UCSD-AML1 (cell line): ENCODE data around the gene SKAP2.
A peak's percentile ranks its signal among the peaks of the same experiment; 100 is the strongest.
"Not testable (repeated sequence)": the region's sequence is repeated elsewhere in the genome, so short reads cannot be mapped to it uniquely, and the experiment has no call there.

Experiments
- DNase-seq: peaks from one replicate; lab custom pipeline; 2025; ENCODE audit not compliant: unreplicated experiment; lab: John Stamatoyannopoulos, UW

SKAP2 gene

GRCh38 chr7:26857506-26858240, 6.7 kb downstream of the SKAP2 start:
- peak; percentile 32 for DNase-seq

GRCh38 chr7:26857170-26857505, 7.3 kb downstream of the SKAP2 start:
- no peak for DNase-seq

DNA sequence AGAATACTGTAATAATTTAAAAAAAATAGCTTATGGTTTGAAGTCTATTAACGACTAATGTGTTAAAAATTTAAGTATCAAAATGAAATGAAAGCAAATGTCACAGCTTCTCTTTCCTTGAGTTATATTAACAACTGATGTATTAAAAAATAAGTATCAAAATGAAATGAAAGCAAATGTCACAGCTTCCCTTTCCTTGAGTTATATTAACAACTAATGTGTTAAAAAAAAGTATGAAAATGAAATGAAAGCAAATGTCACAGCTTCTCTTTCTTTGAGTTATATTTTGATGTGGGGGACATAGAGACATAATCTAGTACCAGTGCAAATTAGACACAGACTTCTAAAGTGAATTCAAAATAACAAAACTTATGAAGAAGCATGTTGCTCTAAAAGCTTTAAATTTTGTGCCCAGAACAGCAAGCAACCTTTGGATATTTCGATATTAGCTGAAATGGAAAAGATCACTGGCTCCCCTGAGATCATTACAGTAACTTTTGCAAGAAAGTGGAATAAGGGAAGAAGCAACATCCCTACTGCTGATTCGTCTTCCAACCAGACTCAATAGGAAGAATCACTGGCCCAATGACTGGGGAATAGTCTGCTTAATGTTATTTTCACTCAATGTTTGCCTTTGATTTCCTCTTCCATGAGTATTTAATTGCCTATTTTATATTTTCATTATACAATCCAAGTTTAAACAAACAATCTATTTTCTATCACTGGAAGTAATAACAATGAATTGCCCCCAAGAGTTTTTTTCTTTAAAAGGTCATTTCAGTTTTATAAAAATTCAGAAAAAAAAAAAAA, 8.0 kb downstream of the SKAP2 start:
- no peak for DNase-seq

GRCh38 chr7:26854876-26855855, 9.2 kb downstream of the SKAP2 start:
- DNase-seq, result no peak

DNA sequence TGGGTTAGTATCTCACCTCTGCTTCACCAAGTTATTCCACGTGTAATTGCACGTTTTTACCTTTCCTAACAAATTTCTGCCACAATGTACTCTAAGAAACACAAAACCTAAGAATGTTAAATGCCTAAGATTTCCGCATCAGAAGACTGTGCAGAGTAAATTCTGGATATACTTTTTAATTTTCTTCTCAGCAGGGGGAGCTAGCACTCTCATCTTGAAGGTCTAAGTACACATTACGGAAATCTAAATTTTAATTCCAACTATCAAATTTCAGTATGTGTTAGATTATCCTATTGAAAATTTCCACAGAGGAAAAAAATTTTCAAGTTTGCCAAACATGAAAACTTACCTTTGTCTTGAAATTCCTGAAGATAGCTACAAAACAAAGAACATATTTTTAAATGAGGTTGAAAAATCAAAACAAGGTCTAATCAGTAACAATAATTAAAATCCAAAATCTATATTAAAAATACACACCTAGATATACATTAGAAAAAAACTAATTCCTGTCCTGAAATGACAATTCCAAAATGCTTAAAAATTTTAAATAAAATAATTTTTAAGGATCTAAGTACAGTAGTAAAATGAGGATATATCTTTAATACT, 10.5 kb downstream of the SKAP2 start:
- no peak for DNase-seq

- DNase-seq, result no peak
Measured at GRCh38 chr7:26850193-26850651, 14.2 kb downstream of the SKAP2 start.

DNA sequence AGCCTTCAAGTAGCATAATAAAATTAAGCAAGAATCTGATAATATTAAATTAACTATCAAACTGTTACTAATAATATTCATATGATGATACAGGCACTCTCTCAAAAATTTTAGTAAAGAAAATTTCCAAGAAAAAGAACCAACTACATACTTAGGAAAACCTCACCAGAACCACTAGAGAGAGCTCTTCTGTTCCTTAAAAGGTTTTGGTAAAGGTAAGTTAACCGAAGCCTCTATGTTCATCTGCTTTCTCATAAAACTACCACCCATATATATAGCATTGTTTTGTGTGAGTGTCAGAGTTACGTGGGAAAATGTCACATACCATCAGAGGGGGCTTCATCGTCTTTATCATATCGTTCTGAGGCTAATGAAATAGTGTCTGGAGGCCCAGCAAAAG, 20.7 kb downstream of the SKAP2 start:
- DNase-seq, result no peak

DNA sequence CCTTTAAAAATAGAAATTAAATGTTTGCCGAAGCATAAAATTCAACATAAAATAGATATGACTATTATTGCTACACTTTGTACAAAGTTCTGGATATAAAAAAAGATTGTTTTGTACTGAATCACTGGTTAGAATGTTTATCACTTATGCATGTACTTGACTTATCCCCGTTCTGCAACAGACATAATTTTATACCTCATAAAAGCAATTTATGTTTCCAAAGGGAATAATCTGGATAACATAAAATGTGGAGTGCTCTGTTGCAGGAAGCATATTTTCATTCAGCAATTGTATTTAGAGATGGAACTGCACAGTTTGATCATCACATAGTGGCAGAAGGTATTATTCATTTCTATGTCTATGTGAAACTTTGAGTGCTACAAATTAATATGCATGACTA, 21.5 kb downstream of the SKAP2 start:
- DNase-seq, result no peak

DNA sequence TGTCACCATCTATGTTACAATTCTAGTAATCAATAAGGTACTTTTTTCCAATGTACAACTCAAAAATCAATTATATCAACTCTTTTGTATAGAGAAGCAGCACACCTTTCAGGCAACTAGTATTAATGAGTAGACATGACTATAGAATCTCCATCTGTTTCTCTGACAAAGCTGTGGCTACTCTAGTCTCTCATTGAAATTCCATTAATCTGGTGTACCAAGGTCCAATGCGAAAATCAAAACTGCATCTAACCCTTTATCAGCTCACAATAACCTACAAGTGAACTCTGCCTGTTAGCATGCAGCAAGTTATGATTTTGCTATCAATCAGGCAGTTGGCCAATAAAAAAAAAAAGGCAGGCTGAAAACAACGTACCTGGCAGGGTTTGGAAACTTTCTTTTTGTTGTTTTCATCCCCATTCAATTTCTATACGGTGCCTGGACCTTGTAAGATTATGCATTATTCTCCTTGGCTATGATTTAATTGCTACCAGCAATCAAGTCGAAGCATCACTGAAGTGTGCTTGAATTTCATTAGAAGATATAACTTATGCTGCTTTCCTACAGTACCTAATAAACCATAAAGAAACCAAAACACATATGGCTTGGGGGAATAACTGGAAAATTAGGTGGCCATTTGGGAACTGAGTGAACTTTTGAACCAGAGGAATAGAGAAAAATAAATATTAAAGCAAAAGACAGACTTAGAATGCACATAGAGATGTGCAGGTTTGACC, 23.2 kb downstream of the SKAP2 start:
- no peak for DNase-seq

DNA sequence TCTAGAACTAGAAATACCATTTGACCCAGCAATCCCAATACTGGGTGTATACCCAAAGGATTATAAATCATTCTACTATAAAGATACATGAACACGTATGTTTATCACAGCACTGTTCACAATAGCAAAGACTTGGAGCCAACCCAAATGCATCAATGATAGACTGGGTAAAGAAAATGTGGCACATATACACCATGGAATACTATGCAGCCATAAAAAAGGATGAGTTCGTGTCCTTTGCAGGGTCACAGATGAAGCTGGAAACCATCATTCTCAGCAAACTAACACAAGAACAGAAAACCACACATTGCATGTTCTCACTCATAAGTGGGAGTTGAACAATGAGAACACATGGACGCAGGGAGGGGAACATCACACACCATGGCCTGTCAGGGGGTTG, 27.6 kb downstream of the SKAP2 start:
- DNase-seq, result not testable (repeated sequence)

DNA sequence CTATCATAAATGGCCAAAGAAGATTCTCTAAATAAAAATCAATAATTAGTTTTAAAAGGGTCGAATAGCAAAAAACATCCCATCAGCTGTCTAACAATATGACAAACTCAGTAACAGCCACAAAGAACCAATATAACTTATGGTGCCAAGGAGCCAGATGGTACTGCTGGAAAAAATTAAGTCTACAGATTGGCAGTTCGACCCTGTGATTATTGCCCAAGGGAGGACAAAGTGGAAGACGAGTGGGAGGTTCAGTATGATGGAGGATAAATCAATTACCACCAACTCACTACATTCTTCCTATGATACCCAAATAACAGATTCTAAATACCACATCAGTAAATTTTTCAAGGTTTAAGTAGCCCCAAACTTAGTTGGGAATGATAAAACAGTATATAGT, 49.0 kb downstream of the SKAP2 start:
- DNase-seq, result no peak

DNA sequence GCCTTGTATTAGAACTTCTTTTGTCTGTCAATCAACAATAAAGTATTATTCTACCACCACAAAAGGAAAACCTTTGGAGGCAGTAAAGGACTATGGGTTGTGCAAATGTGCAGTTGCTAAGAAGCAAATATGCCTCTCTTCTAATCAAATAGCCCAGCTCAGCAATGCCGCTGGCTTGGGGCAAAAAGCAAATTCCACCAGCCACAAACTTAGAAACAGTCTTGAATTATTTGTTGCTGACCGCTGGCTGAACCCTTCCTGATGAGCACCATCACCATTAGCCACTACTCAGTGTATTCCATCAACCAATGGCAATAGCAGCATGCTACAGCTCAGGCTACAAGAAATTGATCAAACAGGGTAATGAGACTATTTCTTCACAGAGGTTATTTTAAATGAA, 51.0 kb downstream of the SKAP2 start:
- no peak for DNase-seq

DNA sequence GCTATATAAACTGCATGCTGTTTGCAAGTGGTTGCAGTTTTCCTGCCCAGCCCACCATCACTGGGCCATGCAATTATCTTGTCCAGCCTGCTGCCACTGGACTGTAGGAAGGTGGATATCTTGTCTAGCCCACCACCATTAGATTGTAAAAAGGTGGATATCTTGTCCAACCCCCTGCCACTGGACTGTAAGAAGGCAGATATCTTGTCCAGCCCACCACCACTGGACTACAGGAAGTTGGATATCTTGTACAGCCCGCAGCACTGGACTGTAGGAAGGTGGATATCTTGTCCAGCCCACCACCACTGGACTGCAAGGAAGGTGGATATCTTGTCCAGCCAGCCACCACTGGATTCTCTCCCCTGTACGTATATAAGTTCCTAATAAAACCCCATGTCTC, 69.8 kb downstream of the SKAP2 start:
- DNase-seq, result no peak

GRCh38 chr7:26792576-26792975, 71.8 kb downstream of the SKAP2 start:
- DNase-seq, result no peak

GRCh38 chr7:26792006-26792405, 72.4 kb downstream of the SKAP2 start:
- no peak for DNase-seq

DNA sequence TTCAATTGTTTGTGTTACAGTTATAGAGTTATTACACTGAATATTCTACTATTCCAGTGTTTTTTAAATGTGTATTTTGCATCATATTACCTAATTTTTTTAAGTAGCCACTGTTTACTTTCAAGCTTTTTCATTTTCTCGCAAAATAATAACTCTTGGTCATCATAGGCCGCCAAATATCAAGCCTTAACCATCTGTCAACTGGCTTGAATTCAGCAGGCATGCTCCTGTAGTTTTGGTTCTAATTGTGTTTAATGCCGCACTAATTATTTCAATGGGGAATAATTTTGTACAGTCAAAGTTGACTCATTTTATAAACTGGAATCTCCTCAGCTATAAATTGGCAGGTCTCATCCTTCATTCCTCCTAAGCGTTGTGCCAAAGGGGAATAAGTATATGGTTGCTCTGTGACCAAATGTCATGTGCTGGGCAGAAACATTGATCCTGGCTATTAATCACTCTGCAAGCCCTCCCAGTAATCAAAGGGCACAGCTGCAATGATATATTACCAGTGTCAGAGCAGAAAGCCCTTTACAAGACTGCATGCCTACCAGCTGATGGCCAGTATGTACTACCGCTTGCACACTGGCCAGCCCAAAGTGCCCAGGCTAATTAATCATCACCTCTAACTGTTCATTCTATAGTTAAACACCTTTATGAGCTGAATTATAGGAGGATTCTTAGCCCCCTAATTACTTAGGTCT, 74.8 kb downstream of the SKAP2 start:
- no peak for DNase-seq

DNA sequence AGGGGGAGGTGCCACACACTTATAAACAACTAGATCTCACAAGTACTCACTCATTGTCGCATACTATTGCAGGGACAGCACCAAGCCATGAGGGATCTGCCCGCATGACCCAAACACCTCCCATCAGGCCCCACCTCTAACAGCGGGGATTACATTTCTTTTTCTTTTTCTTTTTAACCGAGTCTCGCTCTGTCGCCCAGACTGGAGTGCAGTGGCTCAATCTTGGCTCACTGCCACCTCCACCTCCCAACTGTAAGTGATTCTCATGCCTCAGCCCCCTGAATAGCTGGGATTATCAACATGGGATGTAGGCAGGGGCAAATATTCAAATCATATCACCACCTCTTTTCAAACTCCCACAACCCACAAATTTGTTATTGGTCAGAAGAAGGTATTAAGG, 76.7 kb downstream of the SKAP2 start:
- no peak for DNase-seq

DNA sequence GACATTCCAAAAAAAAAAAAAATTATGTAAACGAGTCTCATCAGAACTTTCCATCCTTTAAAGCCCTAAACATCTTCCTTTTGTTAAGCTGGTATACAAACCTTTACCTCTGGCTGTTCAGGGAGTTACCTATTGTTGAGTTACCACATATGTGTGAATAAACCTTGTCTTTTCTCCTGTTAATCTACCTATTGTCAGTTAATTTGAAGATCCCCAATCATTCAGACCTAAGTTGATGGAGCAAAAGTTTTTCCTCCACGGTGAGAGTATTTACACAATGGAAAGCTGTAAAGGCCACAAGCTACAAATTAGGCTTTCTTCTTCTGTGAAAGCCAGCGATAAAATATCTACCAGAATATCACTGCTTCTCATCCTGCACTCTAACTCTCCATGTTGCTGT, 80.3 kb downstream of the SKAP2 start:
- no peak for DNase-seq

DNA sequence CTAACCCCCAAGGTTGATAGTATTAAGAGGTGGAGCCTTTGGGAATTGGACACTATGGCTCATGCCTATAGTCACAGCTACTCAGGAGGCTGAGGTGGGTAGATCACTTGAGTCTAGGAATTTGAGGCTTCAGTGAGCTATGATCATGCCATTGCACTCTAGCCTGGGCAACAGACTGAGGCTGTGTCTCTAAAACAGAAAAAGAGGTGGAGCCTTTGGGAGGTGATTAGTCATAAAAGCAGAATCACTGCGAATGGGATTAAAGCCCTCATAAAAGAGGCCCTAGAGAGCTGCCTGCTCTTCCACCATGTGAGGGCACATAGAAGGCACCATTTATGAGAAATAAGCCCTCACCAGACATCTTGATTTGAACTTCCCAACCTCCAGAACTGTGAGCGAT, 81.9 kb downstream of the SKAP2 start:
- no peak for DNase-seq
